Right kidney (tissue), 1 donor: Measurements from ENCODE around the gene ZNF534.
"Not testable (repeated sequence)": the region's sequence is repeated elsewhere in the genome, so short reads cannot be mapped to it uniquely, and the experiment has no call there.

Experiments
- DNase-seq: peaks from one replicate; pipeline ENCODE4 v3.0.0-alpha.2; 2016

The ZNF534 gene

GRCh38 chr19:52498571-52498970, 69.6 kb downstream of the ZNF534 start:
- no peak for DNase-seq

GRCh38 chr19:52500474-52500873, 71.5 kb downstream of the ZNF534 start:
- DNase-seq = not testable (repeated sequence)

DNA sequence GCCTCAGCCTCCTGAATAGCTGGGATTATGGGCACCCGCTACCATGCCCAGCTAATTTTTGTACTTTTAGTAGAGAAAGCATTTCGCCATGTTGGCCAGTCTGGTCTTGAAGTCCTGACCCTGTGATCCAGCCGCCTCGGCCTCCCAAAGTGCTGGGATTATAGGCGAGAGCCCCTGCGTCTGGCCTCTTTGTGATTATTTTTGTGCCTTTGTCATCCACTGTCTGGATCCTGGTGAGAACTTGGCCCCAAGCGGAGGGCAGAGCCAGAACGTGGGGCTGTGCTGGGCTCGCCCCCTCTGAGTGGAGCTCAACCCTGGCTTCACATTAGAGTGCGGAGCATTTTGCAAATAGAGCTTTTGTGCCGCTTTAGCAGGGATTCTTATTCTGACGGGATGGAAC, 72.0 kb downstream of the ZNF534 start:
- DNase-seq = not testable (repeated sequence)
